Measurements from ENCODE around the gene RNF115. TPM values are rescaled to one million over a fixed set of nuclear protein-coding genes. Genes with fewer than 3 reads are reported as not detected.
A peak's percentile ranks its signal among the peaks of the same experiment; 100 is the strongest.

RNF115 gene
- total and polyA plus RNA-seq, 2 donors from 2014 or later = 12.3 to 18.0 TPM

- Histone ChIP-seq H3K4me3 (ENCODE audit: low read length in 3 of 3) (peak within 1 kb of the TSS; percentile 87 to 99 (median 95)), H3K27me3 (ENCODE audit: control insufficient read depth, insufficient read depth, low read length) (no peaks in the 10 kb centered on the region), H3K4me1 (ENCODE audit: control insufficient read depth in 2 of 3, insufficient read depth in 2 of 3, low read depth in 1 of 3, low read length in 3 of 3) (peaks cover 0 to 9% (median 0%) of the 10 kb centered on the region in 3 donors), H3K27ac (ENCODE audit: low read depth in 2 of 2, low read length in 2 of 2) (peak within 1 kb of the TSS; percentile 89), H3K9me3 (ENCODE audit: control insufficient read depth in 2 of 3, insufficient read depth in 1 of 3, low read length in 3 of 3) (no peaks in the 10 kb centered on the region), H3K9ac (ENCODE audit: low read length in 3 of 3) (peak within 1 kb of the TSS; percentile 61 to 95 (median 94)), H3K36me3 (ENCODE audit: control insufficient read depth in 2 of 3, insufficient read depth in 3 of 3, low read length in 3 of 3) (peaks cover 5 to 19% (median 16%) of the 10 kb centered on the region in 3 donors)
- TF ChIP-seq, protein P1, sequence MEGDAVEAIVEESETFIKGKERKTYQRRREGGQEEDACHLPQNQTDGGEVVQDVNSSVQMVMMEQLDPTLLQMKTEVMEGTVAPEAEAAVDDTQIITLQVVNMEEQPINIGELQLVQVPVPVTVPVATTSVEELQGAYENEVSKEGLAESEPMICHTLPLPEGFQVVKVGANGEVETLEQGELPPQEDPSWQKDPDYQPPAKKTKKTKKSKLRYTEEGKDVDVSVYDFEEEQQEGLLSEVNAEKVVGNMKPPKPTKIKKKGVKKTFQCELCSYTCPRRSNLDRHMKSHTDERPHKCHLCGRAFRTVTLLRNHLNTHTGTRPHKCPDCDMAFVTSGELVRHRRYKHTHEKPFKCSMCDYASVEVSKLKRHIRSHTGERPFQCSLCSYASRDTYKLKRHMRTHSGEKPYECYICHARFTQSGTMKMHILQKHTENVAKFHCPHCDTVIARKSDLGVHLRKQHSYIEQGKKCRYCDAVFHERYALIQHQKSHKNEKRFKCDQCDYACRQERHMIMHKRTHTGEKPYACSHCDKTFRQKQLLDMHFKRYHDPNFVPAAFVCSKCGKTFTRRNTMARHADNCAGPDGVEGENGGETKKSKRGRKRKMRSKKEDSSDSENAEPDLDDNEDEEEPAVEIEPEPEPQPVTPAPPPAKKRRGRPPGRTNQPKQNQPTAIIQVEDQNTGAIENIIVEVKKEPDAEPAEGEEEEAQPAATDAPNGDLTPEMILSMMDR (IDR thresholded peaks at IDR 0.05; ENCODE audit: borderline replicate concordance, extremely low read depth, insufficient read depth) = no peak
- DNase-seq (peak; percentile 96 to 99 (median 97)), FAIRE-seq (no peak)
- intact Hi-C loops (cut with DNase I) = no loop called here
Observed at GRCh38 chr1:145858901-145859490, 35.1 kb upstream of the RNF115 start, which contains the start of gene PIAS3. TSS of gene PIAS3 (minus strand) at chr1:145859081. CDS start at chr1:145858990, 91 bp downstream.

GRCh38 chr1:145858238-145858900, 34.5 kb upstream of the RNF115 start:
- peak overlapping the region in 2 of 3 donors; percentile 24 to 53 for H3K9ac ChIP-seq (ENCODE audit: low read length in 3 of 3)
- peaks cover 5 to 21% (median 21%) of the 10 kb centered on the region in 3 donors for H3K36me3 ChIP-seq (ENCODE audit: control insufficient read depth in 2 of 3, insufficient read depth in 3 of 3, low read length in 3 of 3)
- intact Hi-C loops (cut with DNase I) = no loop called here
- peak overlapping the region in 1 of 2 donors; percentile 89 for H3K27ac ChIP-seq (ENCODE audit: low read depth in 2 of 2, low read length in 2 of 2)
- no peaks in the 10 kb centered on the region for H3K27me3 ChIP-seq (ENCODE audit: control insufficient read depth, insufficient read depth, low read length)
- FAIRE-seq = no peak
- peak overlapping the region; percentile 71 to 87 (median 80) for H3K4me3 ChIP-seq (ENCODE audit: low read length in 3 of 3)
- peaks cover 0 to 9% (median 0%) of the 10 kb centered on the region in 3 donors for H3K4me1 ChIP-seq (ENCODE audit: control insufficient read depth in 2 of 3, insufficient read depth in 2 of 3, low read depth in 1 of 3, low read length in 3 of 3)
- TF ChIP-seq, protein P1 (IDR thresholded peaks at IDR 0.05; ENCODE audit: borderline replicate concordance, extremely low read depth, insufficient read depth) = no peak
- no peaks in the 10 kb centered on the region for H3K9me3 ChIP-seq (ENCODE audit: control insufficient read depth in 2 of 3, insufficient read depth in 1 of 3, low read length in 3 of 3)
- DNase-seq = peak in 4 of 5 donors; percentile 62 to 84 (median 63)

DNA sequence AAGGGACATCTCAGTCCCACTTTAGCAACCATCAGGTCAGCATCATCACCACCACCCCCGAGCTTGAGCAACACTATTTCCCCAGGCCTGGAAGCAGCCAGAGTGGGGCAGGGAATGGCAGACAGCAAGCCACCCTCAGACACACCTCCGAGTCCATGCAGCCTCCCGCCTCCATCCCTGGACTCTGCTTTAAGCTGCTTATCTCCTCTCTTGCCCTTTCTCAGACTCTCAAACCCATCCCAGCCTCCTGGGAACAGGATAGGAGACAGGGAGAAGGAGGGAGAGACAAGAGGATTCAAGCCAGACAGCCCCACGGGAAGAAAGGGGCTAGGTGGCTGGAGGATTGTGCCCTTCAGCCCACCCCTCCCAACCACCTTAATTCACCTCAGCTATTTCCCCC, 33.3 kb upstream of the RNF115 start:
- FAIRE-seq = no peak
- peak overlapping the region in 1 of 3 donors; percentile 87 for H3K4me3 ChIP-seq (ENCODE audit: low read length in 3 of 3)
- peaks cover 0 to 9% (median 0%) of the 10 kb centered on the region in 3 donors for H3K4me1 ChIP-seq (ENCODE audit: control insufficient read depth in 2 of 3, insufficient read depth in 2 of 3, low read depth in 1 of 3, low read length in 3 of 3)
- H3K27me3 ChIP-seq (ENCODE audit: control insufficient read depth, insufficient read depth, low read length) = no peaks in the 10 kb centered on the region
- H3K9ac ChIP-seq (ENCODE audit: low read length in 3 of 3) = no peak overlapping the region
- peaks cover 7 to 24% (median 22%) of the 10 kb centered on the region in 3 donors for H3K36me3 ChIP-seq (ENCODE audit: control insufficient read depth in 2 of 3, insufficient read depth in 3 of 3, low read length in 3 of 3)
- DNase-seq = no peak
- no peaks in the 10 kb centered on the region for H3K9me3 ChIP-seq (ENCODE audit: control insufficient read depth in 2 of 3, insufficient read depth in 1 of 3, low read length in 3 of 3)
- TF ChIP-seq, protein P1 (IDR thresholded peaks at IDR 0.05; ENCODE audit: borderline replicate concordance, extremely low read depth, insufficient read depth) = no peak
- intact Hi-C loops (cut with DNase I) = no loop called here
- H3K27ac ChIP-seq (ENCODE audit: low read depth in 2 of 2, low read length in 2 of 2) = no peak overlapping the region
